Islet precursor cell (in vitro differentiated cells): Measurements from ENCODE around the gene ATP6V1G3.
"Not testable (repeated sequence)": the region's sequence is repeated elsewhere in the genome, so short reads cannot be mapped to it uniquely, and the experiment has no call there.

ENCODE experiments used
- DNase-seq: peaks from one replicate; pipeline ENCODE4 v3.0.0-alpha.2; 2018

Gene ATP6V1G3

GRCh38 chr1:198496216-198497143 lies 44.0 kb downstream of the ATP6V1G3 start:
- DNase-seq: no peak

- peak; percentile 52 for DNase-seq
Observed at GRCh38 chr1:198495631-198496030, 44.8 kb downstream of the ATP6V1G3 start.

- no peak for DNase-seq
Observed at GRCh38 chr1:198494658-198495103, 45.8 kb downstream of the ATP6V1G3 start.

GRCh38 chr1:198494139-198494538 lies 46.3 kb downstream of the ATP6V1G3 start:
- DNase-seq: no peak

- DNase-seq: no peak
Observed at GRCh38 chr1:198493329-198493728, 47.2 kb downstream of the ATP6V1G3 start.

- DNase-seq: no peak
Observed at GRCh38 chr1:198492872-198493271, 47.6 kb downstream of the ATP6V1G3 start.

GRCh38 chr1:198491596-198491995 lies 48.9 kb downstream of the ATP6V1G3 start:
- no peak for DNase-seq

- peak; percentile 65 for DNase-seq
Observed at GRCh38 chr1:198491028-198491427, 49.5 kb downstream of the ATP6V1G3 start.

- DNase-seq: no peak
Observed at GRCh38 chr1:198490224-198490623, 50.3 kb downstream of the ATP6V1G3 start.

- DNase-seq: no peak
Observed at GRCh38 chr1:198486903-198487302, 53.6 kb downstream of the ATP6V1G3 start.

- no peak for DNase-seq
Observed at GRCh38 chr1:198483645-198484044, 56.8 kb downstream of the ATP6V1G3 start.

- DNase-seq: no peak
Observed at GRCh38 chr1:198483006-198483405, 57.5 kb downstream of the ATP6V1G3 start.

GRCh38 chr1:198481661-198482060 lies 58.8 kb downstream of the ATP6V1G3 start:
- no peak for DNase-seq

GRCh38 chr1:198480876-198481275 lies 59.6 kb downstream of the ATP6V1G3 start:
- DNase-seq: no peak

GRCh38 chr1:198477354-198477753 lies 63.1 kb downstream of the ATP6V1G3 start:
- not testable (repeated sequence) for DNase-seq
